PC-3 (cell line): ENCODE data around the gene PDIA4.

Experiments
- EZH2 ChIP-seq: fragments of 300-600 bp; sonication (generic); IDR thresholded peaks from one replicate; pipeline ENCODE4 v1.6.1; 2017; ENCODE audit warnings: antibody characterized with exemption, mild to moderate bottlenecking, low read length; ENCODE audit not compliant: unreplicated experiment
- EZH2phosphoT487 ChIP-seq: fragments of 300-600 bp; sonication (generic); IDR thresholded peaks from 2 replicates; pipeline ENCODE4 v1.6.1; 2018; ENCODE audit warnings: mild to moderate bottlenecking, antibody characterized with exemption, low read length, borderline replicate concordance
- TF ChIP-seq, protein P1 (sequence below): fragments of 300-600 bp; sonication (generic); conservative IDR thresholded peaks from 2 replicates; pipeline ENCODE4 v1.5.1; 2017; ENCODE audit warnings: antibody characterized with exemption, low read depth, mild to moderate bottlenecking, low read length

DNA sequence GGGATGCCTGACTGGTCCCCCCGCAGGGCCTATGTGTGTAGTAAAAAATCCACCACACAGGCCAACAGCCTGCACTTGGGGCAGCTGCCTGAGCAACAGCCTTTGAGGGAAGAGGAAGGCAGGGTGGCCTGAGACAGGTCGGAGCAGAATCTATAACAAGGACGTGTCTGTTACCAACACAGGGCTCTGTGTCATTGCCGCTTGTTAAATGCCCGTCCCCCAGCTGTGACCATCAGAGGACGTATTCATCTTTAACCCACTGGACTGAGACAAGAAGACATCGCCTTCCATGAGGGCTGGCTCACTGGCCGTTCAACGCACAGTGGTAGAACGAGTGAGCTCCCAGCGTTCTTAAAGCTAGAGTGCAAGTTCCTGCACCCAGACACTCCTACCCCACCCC, 7.8 kb downstream of the PDIA4 start:
- TF ChIP-seq, protein P1, sequence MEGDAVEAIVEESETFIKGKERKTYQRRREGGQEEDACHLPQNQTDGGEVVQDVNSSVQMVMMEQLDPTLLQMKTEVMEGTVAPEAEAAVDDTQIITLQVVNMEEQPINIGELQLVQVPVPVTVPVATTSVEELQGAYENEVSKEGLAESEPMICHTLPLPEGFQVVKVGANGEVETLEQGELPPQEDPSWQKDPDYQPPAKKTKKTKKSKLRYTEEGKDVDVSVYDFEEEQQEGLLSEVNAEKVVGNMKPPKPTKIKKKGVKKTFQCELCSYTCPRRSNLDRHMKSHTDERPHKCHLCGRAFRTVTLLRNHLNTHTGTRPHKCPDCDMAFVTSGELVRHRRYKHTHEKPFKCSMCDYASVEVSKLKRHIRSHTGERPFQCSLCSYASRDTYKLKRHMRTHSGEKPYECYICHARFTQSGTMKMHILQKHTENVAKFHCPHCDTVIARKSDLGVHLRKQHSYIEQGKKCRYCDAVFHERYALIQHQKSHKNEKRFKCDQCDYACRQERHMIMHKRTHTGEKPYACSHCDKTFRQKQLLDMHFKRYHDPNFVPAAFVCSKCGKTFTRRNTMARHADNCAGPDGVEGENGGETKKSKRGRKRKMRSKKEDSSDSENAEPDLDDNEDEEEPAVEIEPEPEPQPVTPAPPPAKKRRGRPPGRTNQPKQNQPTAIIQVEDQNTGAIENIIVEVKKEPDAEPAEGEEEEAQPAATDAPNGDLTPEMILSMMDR, result no peak
- no peak for TF ChIP-seq EZH2phosphoT487
- no peak for TF ChIP-seq EZH2
